ENCODE measurements around the gene KLHL25. TPM values are rescaled to one million over a fixed set of nuclear protein-coding genes. Genes with fewer than 3 reads are reported as not detected.

Gene KLHL25, protein sequence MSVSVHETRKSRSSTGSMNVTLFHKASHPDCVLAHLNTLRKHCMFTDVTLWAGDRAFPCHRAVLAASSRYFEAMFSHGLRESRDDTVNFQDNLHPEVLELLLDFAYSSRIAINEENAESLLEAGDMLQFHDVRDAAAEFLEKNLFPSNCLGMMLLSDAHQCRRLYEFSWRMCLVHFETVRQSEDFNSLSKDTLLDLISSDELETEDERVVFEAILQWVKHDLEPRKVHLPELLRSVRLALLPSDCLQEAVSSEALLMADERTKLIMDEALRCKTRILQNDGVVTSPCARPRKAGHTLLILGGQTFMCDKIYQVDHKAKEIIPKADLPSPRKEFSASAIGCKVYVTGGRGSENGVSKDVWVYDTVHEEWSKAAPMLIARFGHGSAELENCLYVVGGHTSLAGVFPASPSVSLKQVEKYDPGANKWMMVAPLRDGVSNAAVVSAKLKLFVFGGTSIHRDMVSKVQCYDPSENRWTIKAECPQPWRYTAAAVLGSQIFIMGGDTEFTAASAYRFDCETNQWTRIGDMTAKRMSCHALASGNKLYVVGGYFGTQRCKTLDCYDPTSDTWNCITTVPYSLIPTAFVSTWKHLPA
- 3.4 and 9.3 TPM in 2 replicates for total RNA-seq

GRCh38 chr15:85794598-85795336 is at the start of gene KLHL25:
Gene KLHL25 (minus strand): TSS chr15:85794925. CDS start chr15:85769810, 25,115 bp downstream.

Data from nasal cavity respiratory epithelium epithelial cell of viscerocranial mucosa (primary cell).